HG03521 (cell line): ENCODE data around the gene GBX1.

Experiments used
- ATAC-seq: cut with Tn5 transposase; IDR thresholded peaks from one replicate; pipeline ENCODE4 v1.9.1; 2021; ENCODE audit warnings: mild to moderate bottlenecking, moderate library complexity; ENCODE audit not compliant: unreplicated experiment

GBX1 gene

GRCh38 chr7:151129117-151129959, 38.2 kb downstream of the GBX1 start:
- ATAC-seq = no peak

- no peak for ATAC-seq
Measured at GRCh38 chr7:151128716-151129115, 38.8 kb downstream of the GBX1 start.

- no peak for ATAC-seq
Measured at GRCh38 chr7:151128144-151128543, 39.4 kb downstream of the GBX1 start.

- ATAC-seq = no peak
Measured at GRCh38 chr7:151126491-151127137, 40.9 kb downstream of the GBX1 start.

- ATAC-seq = no peak
Measured at GRCh38 chr7:151125846-151126481, 41.5 kb downstream of the GBX1 start.

- no peak for ATAC-seq
Measured at GRCh38 chr7:151125470-151125845, 42.0 kb downstream of the GBX1 start.

GRCh38 chr7:151124899-151125399, 42.5 kb downstream of the GBX1 start:
- ATAC-seq = no peak

GRCh38 chr7:151124481-151124880, 43.0 kb downstream of the GBX1 start:
- no peak for ATAC-seq

- ATAC-seq = peak; percentile 77
Measured at GRCh38 chr7:151123822-151124464, 43.6 kb downstream of the GBX1 start.

- no peak for ATAC-seq
Measured at GRCh38 chr7:151123158-151123821, 44.2 kb downstream of the GBX1 start.

- no peak for ATAC-seq
Measured at GRCh38 chr7:151122796-151123157, 44.7 kb downstream of the GBX1 start.

- ATAC-seq = no peak
Measured at GRCh38 chr7:151122276-151122675, 45.2 kb downstream of the GBX1 start.

- ATAC-seq = no peak
Measured at GRCh38 chr7:151121380-151122170, 45.9 kb downstream of the GBX1 start.

GRCh38 chr7:151120896-151121295, 46.6 kb downstream of the GBX1 start:
- ATAC-seq = no peak

- no peak for ATAC-seq
Measured at GRCh38 chr7:151119902-151120301, 47.6 kb downstream of the GBX1 start.

- no peak for ATAC-seq
Measured at GRCh38 chr7:151119055-151119415, 48.5 kb downstream of the GBX1 start.

- no peak for ATAC-seq
Measured at GRCh38 chr7:151118108-151119054, 49.1 kb downstream of the GBX1 start.

GRCh38 chr7:151117565-151117964, 49.9 kb downstream of the GBX1 start:
- no peak for ATAC-seq
